ENCODE data around the gene GREB1L.
A peak's percentile ranks its signal among the peaks of the same experiment; 100 is the strongest.

GREB1L gene

GRCh38 chr18:21452796-21453510 is 210.9 kb downstream of the GREB1L start:
- no peak for DNase-seq

GRCh38 chr18:21453511-21453901 is 211.5 kb downstream of the GREB1L start:
- DNase-seq, result peak; percentile 14 to 55

DNA sequence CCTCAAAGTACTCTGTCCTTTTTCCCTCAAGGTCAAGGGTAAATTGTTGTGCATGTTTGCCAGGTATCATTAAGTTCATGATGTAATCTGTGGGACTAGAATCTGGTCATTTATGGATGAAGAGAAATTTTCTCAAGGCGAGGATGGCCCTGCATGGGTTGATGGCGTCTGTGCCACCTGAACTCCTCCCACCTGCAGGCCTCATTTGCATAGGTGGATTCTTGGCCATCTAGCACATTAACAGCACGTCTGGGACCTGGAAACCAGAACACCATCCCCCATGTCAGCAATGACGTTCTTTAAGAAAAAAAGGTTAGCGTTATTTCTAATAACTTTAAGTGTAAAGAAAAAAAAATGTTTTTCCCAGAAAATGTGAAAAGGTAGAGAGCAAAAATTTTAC is 212.7 kb downstream of the GREB1L start:
- no peak for DNase-seq

DNA sequence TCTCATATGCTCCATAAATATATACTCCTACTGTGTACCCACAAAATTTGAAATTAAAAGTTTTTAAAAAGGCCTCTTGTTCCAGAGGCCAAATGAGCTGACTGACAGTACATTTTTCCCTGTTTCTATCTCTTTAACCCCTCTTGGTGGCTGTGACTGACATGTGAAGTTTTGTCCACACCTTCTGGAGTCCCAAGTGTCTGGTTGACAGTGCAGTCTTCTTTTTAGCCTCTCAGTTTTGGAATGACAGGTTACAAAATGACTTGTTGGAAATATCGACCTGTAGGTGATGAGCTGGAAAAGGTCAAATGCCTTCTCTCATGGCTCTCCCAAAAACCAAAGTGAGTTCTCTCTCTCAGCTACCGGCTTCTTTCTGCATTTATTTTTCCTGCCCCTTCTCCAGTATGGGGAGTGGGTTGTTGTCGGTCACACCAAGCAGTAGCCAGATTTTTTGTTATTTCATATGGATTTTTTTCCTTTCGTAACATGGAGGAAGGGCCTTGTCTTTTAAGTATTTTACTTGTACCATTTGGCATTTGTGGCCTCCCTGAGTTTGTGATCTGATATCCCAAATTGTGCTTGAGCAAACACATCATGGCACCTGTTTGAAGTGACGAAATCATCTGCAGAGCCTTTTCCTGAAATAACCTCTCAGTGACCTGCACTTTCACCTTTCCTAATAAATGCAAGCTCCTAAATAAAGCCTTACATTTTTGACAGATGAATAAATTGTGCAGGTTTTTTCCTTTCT is 214.6 kb downstream of the GREB1L start:
- no peak for DNase-seq

DNA sequence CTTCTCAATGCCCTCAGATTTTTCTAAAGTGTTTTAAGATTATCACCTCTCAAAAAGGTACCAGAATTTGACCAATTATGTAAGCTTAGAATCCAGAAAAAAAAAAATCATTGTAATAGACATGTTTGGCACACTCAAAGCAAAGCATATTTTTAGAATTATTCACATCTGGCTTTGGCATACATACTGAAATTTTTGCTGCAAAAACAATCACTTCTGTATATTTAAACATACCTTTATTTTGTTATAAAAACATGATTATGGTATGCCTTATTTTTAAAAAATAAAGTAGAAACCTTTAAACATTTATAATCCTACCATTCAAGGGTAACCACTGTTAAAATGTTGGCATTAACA is 215.1 kb downstream of the GREB1L start:
- no peak for DNase-seq

DNA sequence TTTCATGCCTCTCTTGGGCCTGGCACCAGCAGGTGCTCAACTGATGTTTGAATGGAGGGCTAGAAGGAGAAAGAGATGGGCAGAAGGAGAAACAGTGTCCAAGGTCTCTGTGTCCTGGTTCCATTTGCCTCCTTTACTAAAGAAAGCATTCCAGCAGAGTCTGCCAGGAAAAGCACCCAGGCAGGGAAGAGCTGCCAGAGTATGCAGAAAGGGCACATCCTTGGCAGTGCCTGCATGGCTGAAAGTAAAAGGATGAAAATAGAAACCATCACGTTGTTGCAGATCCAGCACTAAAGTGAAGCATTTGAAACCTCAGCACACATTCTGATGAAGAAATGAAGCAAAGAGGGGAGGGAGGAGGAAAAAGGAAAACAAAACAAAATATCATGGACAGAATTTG is 216.3 kb downstream of the GREB1L start:
- no peak for DNase-seq

DNA sequence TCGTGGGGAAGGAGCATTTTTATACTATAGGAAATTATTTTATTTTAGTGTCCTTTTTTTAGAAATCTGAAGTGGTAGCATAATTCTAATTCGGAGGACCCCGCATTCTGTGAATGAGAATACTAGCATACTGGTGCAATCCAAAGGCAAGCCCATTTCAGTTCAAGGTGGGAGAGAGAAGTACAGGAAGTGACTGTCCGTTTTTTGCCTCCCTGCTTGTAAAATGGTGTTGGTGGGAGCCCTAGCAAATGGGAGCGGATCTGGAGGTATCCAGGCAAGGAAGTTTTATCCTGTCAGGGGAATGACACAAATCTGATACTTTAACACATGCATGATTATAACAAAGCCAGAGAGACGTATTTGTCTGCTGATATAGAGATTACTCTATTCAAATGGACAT is 216.8 kb downstream of the GREB1L start:
- no peak for DNase-seq

DNA sequence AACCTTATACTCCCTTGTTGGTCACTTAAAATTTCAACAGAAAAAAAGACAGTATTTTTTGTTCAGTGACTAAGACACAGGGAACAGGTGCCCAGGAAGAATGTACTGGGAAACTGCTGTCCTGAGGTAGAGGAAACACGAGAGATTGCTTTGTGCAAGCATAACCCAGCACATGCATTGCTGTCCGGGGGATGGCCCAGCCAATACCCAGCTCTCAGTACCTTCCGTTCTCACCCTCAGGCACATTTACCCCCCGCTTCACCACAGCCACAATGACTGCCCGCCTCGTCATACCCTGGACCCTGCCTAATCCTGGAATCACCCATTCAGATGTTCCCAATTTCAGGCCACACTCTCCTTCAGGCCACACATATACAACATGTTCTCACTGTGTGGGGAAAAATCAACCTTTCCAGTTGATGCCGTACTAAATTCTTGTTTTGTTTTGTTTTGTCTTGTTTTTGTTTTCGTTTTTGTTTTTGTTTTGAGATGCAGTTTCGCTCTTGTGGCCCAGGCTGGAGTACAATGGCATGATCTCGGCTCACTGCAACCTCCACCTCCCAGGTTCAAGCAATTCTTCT is 217.8 kb downstream of the GREB1L start:
- no peak for DNase-seq

- no peak for DNase-seq
Measured at GRCh38 chr18:21461460-21461859, 219.4 kb downstream of the GREB1L start.

- no peak for DNase-seq
Measured at GRCh38 chr18:21463718-21464117, 221.7 kb downstream of the GREB1L start.

DNA sequence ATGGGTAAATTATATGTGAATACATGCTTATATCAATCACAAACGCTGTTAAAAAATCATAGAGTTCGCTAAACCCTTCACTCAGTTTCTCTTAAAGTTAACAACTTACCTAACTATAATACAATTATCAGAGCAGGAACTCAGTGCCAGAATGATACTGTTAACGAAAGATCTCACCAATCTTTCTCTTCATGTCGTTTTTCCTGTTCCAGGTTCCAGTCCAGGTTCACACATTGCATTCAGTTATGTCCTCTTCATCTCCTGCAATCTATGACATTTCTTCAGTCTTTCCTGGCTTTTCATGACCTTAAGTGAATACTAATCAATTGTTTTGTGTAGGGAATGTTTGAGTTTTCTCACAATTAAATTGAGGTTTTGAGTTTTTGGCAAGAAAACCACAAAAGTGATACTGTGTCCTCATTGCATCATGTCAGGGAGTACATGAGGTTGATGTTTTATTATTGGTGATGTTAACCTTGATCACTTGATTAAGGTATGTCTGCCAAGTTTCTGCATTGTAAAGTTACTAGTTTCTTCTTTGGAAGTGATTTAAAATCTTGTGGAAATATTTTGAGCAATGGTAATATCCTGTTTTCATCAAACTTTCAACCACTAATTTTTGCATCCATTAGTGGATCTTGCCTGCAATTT is 226.6 kb downstream of the GREB1L start:
- DNase-seq, result no peak

DNA sequence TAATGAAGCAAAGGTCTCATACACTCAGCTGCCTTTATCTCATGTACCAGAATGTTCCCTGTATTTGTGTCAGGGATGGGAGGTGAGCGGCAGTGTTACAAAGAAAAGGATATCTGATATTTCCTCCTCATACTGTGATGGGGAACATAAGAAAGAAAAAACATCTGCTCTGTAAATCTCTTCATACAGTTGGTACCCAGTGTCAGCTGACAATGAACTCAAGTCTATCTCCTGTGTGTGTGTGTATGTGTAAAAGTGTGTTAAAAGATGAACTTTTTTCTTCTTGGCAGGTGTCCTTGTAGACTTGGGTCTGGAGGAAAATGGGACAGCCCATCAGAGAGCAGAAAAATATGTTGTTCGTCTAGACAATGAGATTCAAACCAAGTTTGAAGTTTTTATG is 230.7 kb downstream of the GREB1L start:
- no peak for DNase-seq

DNA sequence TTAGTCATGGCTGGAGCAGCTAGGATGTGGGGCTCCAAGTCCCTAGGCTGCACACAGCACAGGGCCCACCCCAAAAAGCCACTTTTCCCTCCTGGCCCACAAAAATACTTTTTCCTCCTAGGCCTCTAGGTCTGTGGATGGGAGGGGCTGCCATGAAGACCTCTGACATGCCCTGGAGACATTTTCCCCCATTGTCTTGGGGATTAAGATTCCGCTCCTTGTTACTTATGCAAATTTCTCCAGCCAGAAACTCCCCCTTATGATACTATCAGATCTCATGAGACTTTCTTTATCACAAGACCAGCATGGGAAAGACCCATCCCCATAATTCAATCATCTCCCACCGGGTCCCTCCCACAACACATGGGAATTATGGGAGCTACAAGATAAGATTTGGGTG is 232.6 kb downstream of the GREB1L start:
- DNase-seq, result no peak

GRCh38 chr18:21479721-21480120 is 237.7 kb downstream of the GREB1L start:
- no peak for DNase-seq

DNA sequence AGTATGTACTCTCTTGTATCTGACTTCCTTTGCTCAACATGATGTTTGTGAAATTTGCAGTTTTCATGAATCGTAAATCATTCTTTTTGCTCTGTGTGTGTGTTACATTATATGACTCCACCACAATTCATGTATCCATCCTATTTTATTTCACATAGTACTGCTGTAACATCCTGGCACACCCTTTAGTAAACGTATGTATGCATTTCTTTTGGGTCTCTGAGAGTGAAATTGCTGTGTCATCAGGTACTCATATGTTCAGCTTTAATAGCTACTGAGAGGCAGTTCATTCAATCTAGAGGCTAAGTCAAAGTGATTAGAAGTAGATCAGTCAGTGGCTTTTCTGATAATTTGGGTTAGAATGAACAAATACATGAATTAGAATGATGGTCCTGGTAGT is 239.7 kb downstream of the GREB1L start:
- no peak for DNase-seq

- DNase-seq, result no peak
Measured at GRCh38 chr18:21483051-21483450, 241.0 kb downstream of the GREB1L start.

DNA sequence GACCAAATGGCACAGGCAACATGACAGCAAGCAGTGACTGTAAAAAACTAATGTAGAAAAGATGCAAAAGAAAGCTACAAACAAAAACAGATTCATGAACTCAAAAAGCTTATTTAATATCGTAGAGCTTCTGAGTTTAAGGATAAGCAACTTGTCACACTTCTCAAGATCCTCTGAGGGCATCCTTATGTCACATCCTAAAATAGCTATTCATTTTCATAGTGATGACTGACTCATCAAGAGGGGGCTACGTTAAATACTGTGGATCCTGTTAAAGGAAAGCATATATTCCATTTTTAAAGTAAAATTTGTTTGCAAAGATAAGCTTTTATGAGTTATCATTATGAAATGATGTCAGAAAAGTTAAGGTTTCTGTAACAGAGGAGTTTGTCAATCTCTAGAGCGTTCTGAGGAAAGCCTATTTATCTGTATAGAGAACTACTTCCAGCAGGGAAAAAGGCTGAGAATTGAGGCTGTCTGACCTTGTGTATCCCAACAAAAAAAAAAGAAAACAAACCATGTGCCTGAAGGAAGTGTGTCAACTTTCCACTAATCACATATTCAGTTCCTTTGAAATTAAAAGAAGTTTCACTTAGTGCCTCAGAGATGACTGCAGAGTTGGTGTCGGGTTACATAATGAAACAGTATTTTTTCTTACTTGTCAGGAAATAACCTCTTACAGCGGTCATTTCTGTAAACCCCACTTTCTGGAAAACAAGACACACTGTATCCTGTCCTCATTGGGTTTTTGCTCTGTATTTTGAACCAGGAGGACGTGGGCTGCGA is 243.0 kb downstream of the GREB1L start:
- no peak for DNase-seq

DNA sequence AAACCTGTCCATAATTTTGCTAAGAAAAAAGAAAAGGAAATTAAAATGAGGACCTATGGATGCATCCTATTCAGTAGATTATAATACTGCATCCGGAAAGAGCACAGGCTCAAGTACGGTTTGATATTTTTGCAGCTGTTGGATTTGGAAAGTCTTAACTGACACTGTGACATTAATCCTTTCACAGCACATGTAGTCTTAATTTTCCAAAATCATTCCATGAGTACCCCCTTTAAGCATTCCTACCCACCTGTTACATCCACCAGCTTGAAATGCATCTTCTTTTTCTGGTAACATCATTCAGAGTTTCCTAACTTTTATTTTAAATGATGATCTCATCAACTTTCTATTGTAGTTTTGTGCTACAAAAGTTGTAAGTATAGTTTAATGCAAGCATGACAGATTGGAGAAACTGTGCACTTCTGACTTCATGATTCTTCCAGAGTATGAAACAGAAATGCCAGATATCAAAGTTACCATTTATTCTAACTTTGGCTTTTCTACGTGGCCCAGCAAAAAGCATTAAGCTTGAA is 244.9 kb downstream of the GREB1L start:
- no peak for DNase-seq

DNA sequence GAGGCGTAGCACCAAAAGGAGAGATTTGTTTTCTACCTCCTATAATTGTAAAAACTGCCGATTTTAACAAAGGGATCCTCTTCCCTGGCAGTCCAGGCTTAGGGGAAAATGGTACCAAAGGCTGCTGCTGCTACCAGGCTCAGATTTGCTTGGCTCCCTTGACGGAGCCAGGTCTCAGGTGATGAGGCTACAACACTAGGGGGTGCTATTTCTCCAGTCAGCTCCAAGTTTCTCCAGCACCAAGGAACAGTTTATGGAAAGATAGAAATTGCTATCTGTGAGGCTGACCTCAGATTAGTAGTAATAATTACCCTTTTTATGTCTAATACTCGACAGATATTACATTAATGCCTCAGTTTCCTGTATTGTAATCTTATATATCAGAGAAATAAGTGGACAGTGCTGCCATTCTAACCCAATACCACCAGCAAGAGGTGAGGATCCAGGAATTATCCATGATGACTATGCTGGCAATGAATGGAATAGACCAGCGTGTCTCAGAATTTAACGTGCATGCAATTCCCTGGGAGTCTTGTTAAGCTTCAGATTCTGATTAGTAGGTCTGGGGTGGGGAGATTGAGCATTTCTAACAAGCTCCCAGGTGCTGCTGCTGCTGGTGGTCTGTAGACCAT is 247.2 kb downstream of the GREB1L start:
- peak; percentile 6 to 49 for DNase-seq

DNA sequence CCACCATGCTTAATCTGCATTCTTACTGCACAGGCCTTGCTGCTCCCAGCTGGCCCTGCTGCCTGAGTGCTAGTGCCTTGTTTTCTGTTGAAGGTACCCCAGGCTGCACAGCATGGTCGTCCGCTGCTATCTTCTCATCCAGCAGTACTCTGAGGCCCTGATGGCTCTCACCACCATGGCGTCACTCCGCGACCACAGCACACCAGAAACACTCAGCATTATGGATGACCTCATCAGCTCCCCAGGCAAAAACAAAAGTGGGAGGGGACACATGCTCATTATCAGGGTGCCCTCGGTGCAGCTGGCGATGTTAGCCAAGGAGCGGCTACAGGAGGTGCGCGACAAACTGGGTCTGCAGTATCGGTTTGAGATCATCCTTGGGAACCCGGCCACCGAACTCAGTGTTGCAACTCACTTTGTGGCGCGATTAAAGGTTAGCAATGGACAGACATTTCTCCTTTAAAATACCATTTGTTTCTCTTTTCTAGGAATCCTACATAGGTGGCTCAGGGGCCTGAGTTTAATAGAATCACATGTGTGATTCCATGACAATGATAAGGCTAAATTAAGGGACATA is 248.0 kb downstream of the GREB1L start:
- DNase-seq, result no peak

DNA sequence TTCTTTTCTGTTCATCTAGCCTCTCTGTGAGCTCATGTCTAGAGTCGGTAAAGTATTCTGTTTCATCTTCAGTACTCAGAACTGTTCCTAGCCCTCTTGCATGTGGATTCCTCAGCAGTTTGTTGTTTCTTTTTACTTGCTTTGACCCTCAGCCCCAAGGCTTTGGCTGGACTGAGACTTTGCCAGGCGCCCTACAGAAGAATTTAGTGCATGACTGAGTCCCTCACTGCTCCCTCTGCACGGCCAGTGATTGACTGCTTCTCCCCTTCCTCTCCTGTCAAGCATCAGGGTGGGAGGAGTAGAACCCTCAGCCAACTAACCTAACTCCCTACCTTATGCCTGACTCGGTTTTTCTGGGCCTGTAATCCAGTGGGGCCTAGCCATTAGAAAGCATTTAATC is 248.7 kb downstream of the GREB1L start:
- no peak for DNase-seq

GRCh38 chr18:21496277-21496835 is 254.3 kb downstream of the GREB1L start:
- no peak for DNase-seq
